Heart left ventricle (tissue), 16 donors: ENCODE data around the gene SIPA1L2. TPM values are rescaled to one million over a fixed set of nuclear protein-coding genes. Genes with fewer than 3 reads are reported as not detected.

Experiments
- ATAC-seq, 4 donors: fragments of 200-7000 bp; cut with Tn5 transposase; one replicate each; pipeline ENCODE4 v1.9.1; 2020 to 2022; ENCODE audit warnings: moderate library complexity in 4 of 4, mild to moderate bottlenecking in 3 of 4, moderate number of reproducible peaks in 1 of 4
- DNase-seq, 5 donors: peaks; one replicate each; pipeline ENCODE4 v3.0.0-alpha.2; 2020
- H3K27ac ChIP-seq, 12 donors: fragments of 200-600 bp; sonication (generic) in 4 of 12; one replicate each; pipeline versions ENCODE4 v1.5.0 to v1.8.0; 2016 to 2022; ENCODE audit warnings: mild to moderate bottlenecking in 2 of 12
- H3K27me3 ChIP-seq, 9 donors: fragments of 200-600 bp; sonication (generic) in 2 of 9; one replicate each; pipeline versions ENCODE4 v1.5.1 to v1.8.0; 2016 to 2022; ENCODE audit warnings: mild to moderate bottlenecking in 3 of 9
- H3K36me3 ChIP-seq, 9 donors: fragments of 200-600 bp; sonication (generic) in 2 of 9; one replicate each; pipeline versions ENCODE4 v1.5.0 to v1.8.0; 2018 to 2022; ENCODE audit warnings: mild to moderate bottlenecking in 2 of 9
- H3K4me1 ChIP-seq, 12 donors: fragments of 200-600 bp; sonication (generic) in 4 of 12; one replicate each; pipeline versions ENCODE4 v1.5.0 to v1.8.0; 2016 to 2022; ENCODE audit warnings: mild to moderate bottlenecking in 3 of 12
- H3K4me3 ChIP-seq, 12 donors: fragments of 200-600 bp; sonication (generic) in 4 of 12; one replicate each; pipeline versions ENCODE4 v1.5.0 to v1.8.0; 2017 to 2022; ENCODE audit warnings: mild to moderate bottlenecking in 9 of 12, moderate library complexity in 4 of 12
- H3K9me3 ChIP-seq, 12 donors: fragments of 200-600 bp; sonication (generic) in 4 of 12; one replicate each; pipeline versions ENCODE4 v1.5.0 to v1.8.0; 2016 to 2022; ENCODE audit warnings: mild to moderate bottlenecking in 1 of 12
- CTCF ChIP-seq, 12 donors: fragments of 200-600 bp; sonication (generic) in 4 of 12; IDR thresholded peaks; one replicate each; pipeline versions ENCODE4 v1.5.0 to v1.8.0; 2018 to 2022; ENCODE audit warnings: antibody characterized with exemption in 12 of 12, mild to moderate bottlenecking in 5 of 12
- POLR2A ChIP-seq, 2 donors: fragments of 450-650 bp; IDR thresholded peaks; one replicate each; pipeline ENCODE4 v1.6.1; 2017; ENCODE audit warnings: antibody characterized with exemption in 2 of 2, mild to moderate bottlenecking in 2 of 2, moderate library complexity in 2 of 2
- WGBS, 4 donors: extraction: QIAGEN DNeasy Blood & Tissue Kit in 2 of 4; methylation state at CpG; one replicate each; pipeline versions ENCODE4 v1.1.5 to v1.1.7; 2013 to 2018; 5-methylcytosine and 5-hydroxymethylcytosine counted together
- intact Hi-C, 10 donors: fragments of 100-400 bp; cut with DNase I; formaldehyde crosslinking; loops; one replicate each; pipeline versions ENCODE4 v1.11.1 to v1.14.2; 2022
- polyA plus RNA-seq, 2 donors: library from polyadenylated mRNA; stranded (reverse); fragments of 200-250 nt; gene quantifications; one replicate each; pipeline ENCODE4 v1.2.3, GENCODE V29; 2013
- total RNA-seq, 9 donors: library from RNA; depleted of rRNA in 2 of 9; stranded (reverse); fragments of >200 nt in 2 of 9; fragmentation: NEBNext Ultra II Directional in 3 of 9; extraction: Animal tissue kit (Norgen Biotek cat#: 25700) in 3 of 9; gene quantifications; one replicate each; pipeline versions ENCODE4 v1.1.0 to v1.2.4, GENCODE V29; 2016 to 2023
- donor health status: ischemic (EF 13 %, LVEDD 7.1; RV severe dilation, severe dysfunction).
- donor health status: healthy with polysubstance abuse.
- donor health status: DM: no; HTN: yes; CAD: no.
- donor health status: DM: no; HTN: no; CAD: no.
- donor health status: ischemic (EF 25% LVEDD 6.9; RV normal size, moderate dysfunction).
- donor health status: ischemic (EF 25% LVEDD 5.7; RV mildly dilated, moderate dysfunction).
- donor health status: healthy.
- donor health status: DM: yes; HTN: yes; CAD: no.
- donor health status: ischemic (EF 35%, LVEDD 5.7; RV mildly dilated, moderate dysfunction).
- donor health status: nonischemic (EF 11% LVEDD 7.7; RV severe dilation, severe dysfunction).
- donor health status: DM: yes; HTN: yes; CAD: no.
- donor health status: PGD.
- donor health status: ischemic (EF 29% LVEDD 5.4; RV normal size, mild dysfunction).
- donor health status: nonischemic (EF 23%, LVEDD 6.1; RV moderate dilation, normal function).

The SIPA1L2 gene
- total and polyA plus RNA-seq, 11 donors, result 18.1 to 148 (median 102) TPM

- no peak for DNase-seq
- Histone ChIP-seq H3K4me1 (peaks cover 0 to 74% (median 45%) of the 10 kb centered on the region in 12 donors), H3K9me3 (no peaks in the 10 kb centered on the region), H3K36me3 (no peaks in the 10 kb centered on the region), H3K27me3 (no peaks in the 10 kb centered on the region), H3K4me3 (no peak overlapping the region), H3K27ac (no peak overlapping the region)
- 92 to 93% (median 92%) methylated on average over 1 of the region's 1 CpG for WGBS, 4 donors
- no peak for ATAC-seq
- intact Hi-C loops, result no loop called here
- TF ChIP-seq POLR2A (IDR thresholded peaks at IDR 0.05), result no peak
- TF ChIP-seq CTCF (IDR thresholded peaks at IDR 0.05), result no peak
Observed at GRCh38 chr1:232581932-232582331, 48.0 kb downstream of the SIPA1L2 start.

Other genes with a start within 250 kb of the SIPA1L2 start
- 1 to 10 TPM; 2.4 to 4.9 (median 3.6) TPM for gene MAP10, start 175.3 kb upstream of the SIPA1L2 start, total RNA-seq
- gene MAP10, start 175.3 kb upstream of the SIPA1L2 start, polyA plus RNA-seq, result 1 to 10 TPM; 1.5 to 1.6 TPM